ENCODE measurements around the gene YIPF3.
A peak's percentile ranks its signal among the peaks of the same experiment; 100 is the strongest.
"Not testable (repeated sequence)": the region's sequence is repeated elsewhere in the genome, so short reads cannot be mapped to it uniquely, and the experiment has no call there.

YIPF3 gene

DNA sequence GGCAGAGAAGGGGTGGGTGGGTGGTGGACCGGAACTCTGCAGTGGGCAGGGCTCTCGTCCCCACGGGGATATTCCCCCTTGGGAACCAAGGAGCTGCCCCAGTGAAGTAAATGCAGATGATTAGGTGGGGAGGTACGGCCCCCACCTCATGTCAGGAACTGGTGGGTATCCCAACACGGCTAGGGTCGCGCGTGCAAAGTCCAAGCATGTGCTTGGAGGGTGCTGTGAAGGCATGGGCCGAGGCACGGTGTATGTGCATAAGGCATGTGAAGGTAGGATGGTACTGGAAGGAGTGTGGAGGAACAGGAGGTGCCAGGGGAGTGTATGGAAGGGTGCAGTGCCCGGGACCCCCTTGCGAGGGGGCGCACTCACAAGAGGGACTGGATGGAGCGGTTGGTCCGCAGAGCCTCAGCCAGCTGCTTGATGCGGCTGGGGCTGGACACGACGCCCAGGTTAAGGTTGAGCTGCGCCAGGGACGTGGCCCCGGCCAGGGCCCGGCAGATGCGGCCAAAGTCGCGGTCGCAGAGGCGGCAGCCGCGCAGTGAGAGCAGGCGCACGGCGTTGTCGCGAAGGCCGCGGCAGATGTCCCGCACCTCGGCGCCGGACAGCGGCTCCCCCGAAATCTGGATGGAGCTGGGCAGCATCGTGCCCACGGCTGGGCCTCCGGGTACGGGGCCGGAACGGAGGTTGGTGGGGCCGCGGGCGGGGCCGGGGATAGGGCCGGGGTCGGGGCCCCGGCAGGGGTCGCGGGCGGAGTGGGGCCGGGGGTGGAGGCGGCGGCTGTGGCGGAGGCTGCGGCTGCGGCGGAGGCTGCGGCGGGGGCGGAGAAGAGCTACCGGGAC, 7.4 kb downstream of the YIPF3 start:
- FAIRE-seq = no peak

GRCh38 chr6:43508481-43509141, 8.1 kb downstream of the YIPF3 start:
- no peak for FAIRE-seq

DNA sequence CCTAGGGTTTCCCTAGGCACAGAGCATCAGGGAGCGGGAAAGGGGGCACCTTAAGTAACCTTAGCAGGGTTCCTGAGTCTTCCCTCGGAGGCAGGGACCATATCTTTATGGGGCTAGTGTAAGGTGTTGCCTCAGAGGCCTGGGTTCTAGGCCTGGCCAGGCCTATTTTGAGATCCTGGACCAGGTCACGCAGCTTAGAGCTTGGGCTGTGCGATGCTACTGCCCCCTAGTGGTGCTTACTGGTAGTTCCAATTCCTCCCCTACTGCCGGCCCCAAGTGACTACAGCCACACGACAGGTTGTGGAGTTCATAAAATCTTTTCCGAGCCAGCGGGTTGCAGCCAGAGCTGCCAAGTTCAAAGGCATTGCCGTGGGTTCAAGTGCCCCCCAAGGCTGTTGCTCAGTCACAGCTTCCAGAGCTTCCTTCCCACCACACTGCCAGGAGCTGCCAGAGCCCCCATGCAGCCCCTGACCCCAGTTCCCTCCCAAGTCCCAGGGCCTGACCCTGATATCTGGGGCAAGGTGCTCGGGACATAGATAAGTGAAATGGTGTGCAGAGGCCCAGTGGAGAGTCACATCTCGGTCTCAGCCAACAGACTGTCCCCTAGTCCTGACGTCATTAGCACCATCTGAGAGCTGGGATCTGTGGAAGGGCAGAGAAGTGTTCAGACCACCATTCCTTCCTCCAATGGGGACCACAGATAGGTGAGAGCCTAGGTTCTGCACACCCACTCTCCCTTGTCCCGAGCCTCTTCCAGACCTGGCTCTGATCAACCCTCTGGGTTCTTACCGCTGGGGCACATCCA, 9.9 kb downstream of the YIPF3 start:
- FAIRE-seq = peak; percentile 92

DNA sequence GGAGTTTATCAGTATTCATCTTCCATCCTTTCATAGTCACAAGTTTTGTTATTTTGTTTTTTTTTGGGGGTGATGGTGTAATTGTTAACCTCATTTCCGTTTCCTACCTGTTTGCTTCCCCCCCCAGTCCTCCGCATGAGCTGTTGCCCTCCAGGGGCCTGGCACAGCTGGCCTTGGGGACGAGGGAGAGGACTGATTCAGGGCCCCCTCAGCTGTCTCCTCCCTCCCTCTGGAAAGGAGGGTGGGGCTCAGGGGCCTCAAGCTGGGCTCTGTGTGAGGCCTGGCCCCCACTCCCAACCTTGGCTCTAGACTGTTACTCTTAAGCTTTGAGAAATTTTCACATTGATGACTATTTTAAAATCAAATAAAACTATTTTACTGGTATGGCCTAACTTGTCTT, 10.6 kb downstream of the YIPF3 start:
- no peak for FAIRE-seq

GRCh38 chr6:43505718-43506117, 11.0 kb downstream of the YIPF3 start:
- no peak for FAIRE-seq

DNA sequence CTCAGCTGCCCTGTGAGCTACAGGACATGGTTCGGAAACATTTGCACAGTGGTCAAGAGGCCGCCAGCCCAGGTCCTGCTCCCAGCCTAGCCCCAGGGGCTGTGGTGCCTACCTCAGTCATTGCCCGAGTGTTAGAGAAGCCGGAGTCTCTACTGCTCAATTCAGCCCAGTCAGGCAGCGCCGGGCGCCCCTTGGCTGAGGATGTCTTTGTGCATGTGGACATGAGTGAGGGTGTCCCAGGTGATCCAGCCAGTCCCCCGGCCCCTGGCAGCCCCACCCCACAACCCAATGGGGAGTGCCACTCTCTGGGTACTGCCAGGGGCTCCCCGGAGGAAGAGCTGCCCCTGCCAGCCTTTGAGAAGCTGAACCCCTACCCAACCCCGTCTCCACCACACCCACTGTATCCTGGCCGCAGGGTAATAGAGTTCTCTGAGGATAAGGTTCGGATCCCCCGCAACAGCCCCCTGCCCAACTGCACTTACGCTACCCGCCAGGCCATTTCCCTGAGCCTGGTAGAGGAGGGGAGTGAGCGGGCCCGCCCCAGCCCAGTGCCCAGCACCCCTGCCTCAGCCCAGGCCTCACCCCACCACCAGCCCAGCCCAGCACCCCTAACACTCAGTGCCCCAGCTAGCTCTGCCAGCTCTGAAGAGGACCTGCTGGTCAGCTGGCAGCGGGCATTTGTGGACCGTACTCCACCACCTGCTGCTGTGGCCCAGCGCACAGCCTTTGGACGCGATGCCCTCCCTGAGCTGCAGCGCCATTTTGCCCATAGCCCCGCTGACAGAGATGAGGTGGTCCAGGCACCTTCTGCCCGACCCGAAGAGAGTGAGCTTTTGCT, 11.8 kb downstream of the YIPF3 start:
- no peak for FAIRE-seq

DNA sequence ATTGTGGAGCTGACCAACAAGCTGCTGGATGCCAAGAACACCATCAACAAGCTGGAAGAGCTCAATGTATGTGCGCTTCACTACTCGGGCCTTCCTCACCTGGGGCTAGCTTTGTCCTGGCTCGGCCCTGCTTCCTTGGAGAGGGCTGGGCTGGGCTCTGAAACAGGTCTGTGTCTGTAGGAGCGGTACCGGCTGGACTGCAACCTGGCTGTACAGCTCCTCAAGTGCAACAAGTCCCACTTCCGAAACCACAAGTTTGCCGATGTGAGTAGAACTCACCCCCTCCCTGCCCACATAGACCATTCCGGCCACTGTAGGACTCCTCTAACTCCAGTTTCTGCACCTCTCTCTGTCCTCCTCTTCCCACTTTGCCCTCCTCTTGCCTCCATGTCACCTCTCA, 13.3 kb downstream of the YIPF3 start:
- no peak for FAIRE-seq

GRCh38 chr6:43502666-43503065, 14.1 kb downstream of the YIPF3 start:
- FAIRE-seq = no peak

DNA sequence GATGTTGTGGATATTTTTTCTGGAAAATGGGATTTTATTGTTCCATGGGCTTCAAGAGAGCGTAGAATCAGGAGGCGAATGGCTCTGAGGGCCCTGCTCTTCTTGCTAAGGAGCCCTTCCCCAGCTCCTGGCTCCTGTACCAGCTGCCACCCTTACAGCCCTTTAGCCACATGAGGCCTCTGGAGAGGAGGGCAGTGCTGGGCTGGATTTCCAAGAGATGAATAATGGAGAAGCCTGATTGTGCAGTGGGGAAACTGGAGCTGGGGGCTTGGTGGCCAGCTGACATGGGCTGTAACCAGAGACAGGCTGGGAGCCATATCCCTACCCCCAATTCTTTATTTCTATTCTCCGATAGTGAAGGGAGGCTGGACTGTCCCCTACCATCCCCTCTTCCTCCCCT, 15.8 kb downstream of the YIPF3 start:
- no peak for FAIRE-seq

GRCh38 chr6:43499028-43499815, 17.5 kb downstream of the YIPF3 start:
- FAIRE-seq = no peak

- not testable (repeated sequence) for FAIRE-seq
These were observed 18.4 kb downstream of the YIPF3 start for GRCh38 chr6:43498291-43498690.

DNA sequence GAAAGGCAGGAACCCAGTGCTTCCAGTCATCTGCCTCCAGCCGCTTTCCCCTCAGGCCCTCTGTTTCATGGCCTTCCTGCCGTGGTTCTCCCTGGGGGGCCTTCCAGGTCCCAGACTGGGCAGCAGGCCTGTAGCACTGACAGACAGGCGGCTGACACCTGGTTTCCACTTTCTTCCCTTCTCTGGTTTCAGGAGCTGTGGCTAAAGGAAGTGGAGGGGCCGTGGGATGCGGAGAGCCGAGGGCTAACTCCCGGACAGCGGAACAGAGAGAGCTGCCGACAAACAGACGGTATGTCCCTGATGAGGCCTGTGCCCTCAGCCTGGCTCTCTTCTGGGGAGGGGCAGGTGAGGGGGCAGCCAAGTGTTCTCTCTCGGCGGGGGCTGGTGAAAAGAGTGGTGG, 19.0 kb downstream of the YIPF3 start:
- FAIRE-seq = no peak

- FAIRE-seq = no peak
These were observed 19.7 kb downstream of the YIPF3 start for GRCh38 chr6:43497129-43497396.

DNA sequence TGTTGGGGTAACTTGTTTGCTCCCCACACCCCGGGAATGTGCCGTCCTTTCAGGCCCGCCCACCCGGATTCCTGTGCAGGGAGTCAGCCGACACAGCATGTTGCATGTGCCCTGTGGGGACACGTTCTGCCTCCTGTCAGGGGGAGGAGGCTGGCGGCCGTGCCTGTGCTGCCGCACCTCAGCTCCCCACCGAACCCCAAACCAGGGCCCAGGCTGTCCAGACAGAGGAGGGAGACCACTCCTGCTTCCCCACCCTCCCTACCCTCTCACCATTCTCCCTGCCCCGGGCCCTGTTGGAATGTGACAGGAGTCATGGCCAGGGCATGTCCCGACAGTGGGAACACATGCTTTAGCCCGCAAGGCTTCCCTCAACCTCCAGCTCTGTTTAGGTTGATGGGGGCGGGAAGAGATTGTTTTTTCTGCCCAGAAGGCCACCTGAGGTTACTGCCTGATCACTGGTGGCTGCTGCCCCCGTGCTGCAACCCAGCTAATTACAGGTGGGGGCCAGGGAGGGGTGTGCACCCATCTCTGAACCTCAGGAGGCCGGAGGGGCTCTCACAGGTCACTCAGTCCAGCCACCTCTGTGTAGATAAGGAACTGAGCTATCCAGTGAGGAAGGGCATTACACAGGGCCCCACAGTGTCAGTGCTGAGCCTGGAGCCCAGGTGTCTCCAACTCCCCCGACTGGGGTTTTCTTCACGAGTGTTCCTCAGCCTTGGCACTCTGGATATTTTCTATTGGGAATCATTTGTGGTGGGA, 20.2 kb downstream of the YIPF3 start:
- no peak for FAIRE-seq

GRCh38 chr6:43495409-43495941, 21.3 kb downstream of the YIPF3 start:
- FAIRE-seq = no peak

- FAIRE-seq = no peak
These were observed 22.0 kb downstream of the YIPF3 start for GRCh38 chr6:43494766-43495165.

GRCh38 chr6:43494321-43494720, 22.4 kb downstream of the YIPF3 start:
- no peak for FAIRE-seq

GRCh38 chr6:43493833-43494232, 22.9 kb downstream of the YIPF3 start:
- no peak for FAIRE-seq

- no peak for FAIRE-seq
These were observed 23.5 kb downstream of the YIPF3 start for GRCh38 chr6:43493230-43493629.

DNA sequence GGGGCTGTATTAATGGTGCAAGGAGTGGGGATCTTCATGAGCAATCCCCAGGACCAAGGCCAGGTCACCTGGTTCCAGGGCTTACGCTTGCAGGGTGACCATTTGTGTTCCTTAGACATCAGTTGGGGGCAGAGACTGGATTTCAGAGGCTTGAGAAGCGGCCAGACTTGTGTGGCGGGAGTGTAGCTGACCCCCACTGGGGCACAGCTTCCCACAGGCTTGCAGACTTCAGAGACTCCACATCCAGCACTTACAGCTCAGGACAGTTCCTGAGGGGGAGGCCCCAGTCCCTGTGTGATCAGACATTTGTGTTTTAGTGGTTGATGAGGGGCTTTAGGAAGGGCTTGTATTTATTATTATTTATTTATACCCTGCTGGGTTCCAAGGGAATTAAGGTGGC, 24.1 kb downstream of the YIPF3 start:
- FAIRE-seq = no peak
